ENCODE measurements around the gene MARK4.
"Not testable (repeated sequence)": the region's sequence is repeated elsewhere in the genome, so short reads cannot be mapped to it uniquely, and the experiment has no call there.

The MARK4 gene

GRCh38 chr19:45305421-45305820, 54.4 kb downstream of the MARK4 start:
- DNase-seq (ENCODE audit: low read depth): no peak

- no peak for DNase-seq (ENCODE audit: low read depth)
Observed at GRCh38 chr19:45306040-45306439, 55.0 kb downstream of the MARK4 start.

- no peak for DNase-seq (ENCODE audit: low read depth)
Observed at GRCh38 chr19:45306518-45307027, 55.5 kb downstream of the MARK4 start.

GRCh38 chr19:45307361-45307760, 56.3 kb downstream of the MARK4 start:
- DNase-seq (ENCODE audit: low read depth): no peak

- not testable (repeated sequence) for DNase-seq (ENCODE audit: low read depth)
Observed at GRCh38 chr19:45309322-45309721, 58.3 kb downstream of the MARK4 start.

- DNase-seq (ENCODE audit: low read depth): no peak
Observed at GRCh38 chr19:45311621-45312020, 60.5 kb downstream of the MARK4 start.

GRCh38 chr19:45312285-45312684, 61.2 kb downstream of the MARK4 start:
- not testable (repeated sequence) for DNase-seq (ENCODE audit: low read depth)

- DNase-seq (ENCODE audit: low read depth): no peak
Observed at GRCh38 chr19:45314708-45315245, 63.7 kb downstream of the MARK4 start.

GRCh38 chr19:45315304-45315703, 64.2 kb downstream of the MARK4 start:
- no peak for DNase-seq (ENCODE audit: low read depth)

- DNase-seq (ENCODE audit: low read depth): no peak
Observed at GRCh38 chr19:45320997-45321775, 70.1 kb downstream of the MARK4 start.

- no peak for DNase-seq (ENCODE audit: low read depth)
Observed at GRCh38 chr19:45321848-45322247, 70.8 kb downstream of the MARK4 start.

- no peak for DNase-seq (ENCODE audit: low read depth)
Observed at GRCh38 chr19:45322311-45322710, 71.2 kb downstream of the MARK4 start.

- no peak for DNase-seq (ENCODE audit: low read depth)
Observed at GRCh38 chr19:45322744-45323281, 71.7 kb downstream of the MARK4 start, which contains the start of gene CKM. Gene CKM, minus strand, starts transcription at chr19:45322875. Its CDS starts 3,162 bp downstream, at chr19:45319713.

GRCh38 chr19:45323671-45324081, 72.6 kb downstream of the MARK4 start:
- DNase-seq (ENCODE audit: low read depth): no peak

GRCh38 chr19:45324349-45324907, 73.4 kb downstream of the MARK4 start:
- no peak for DNase-seq (ENCODE audit: low read depth)

GRCh38 chr19:45327404-45328143, 76.5 kb downstream of the MARK4 start:
- no peak for DNase-seq (ENCODE audit: low read depth)

- DNase-seq (ENCODE audit: low read depth): no peak
Observed at GRCh38 chr19:45331411-45331810, 80.3 kb downstream of the MARK4 start.

GRCh38 chr19:45333609-45334303, 82.7 kb downstream of the MARK4 start:
- no peak for DNase-seq (ENCODE audit: low read depth)

GRCh38 chr19:45334881-45335280, 83.8 kb downstream of the MARK4 start:
- not testable (repeated sequence) for DNase-seq (ENCODE audit: low read depth)

- DNase-seq (ENCODE audit: low read depth): no peak
Observed at GRCh38 chr19:45336696-45337251, 85.7 kb downstream of the MARK4 start.

GRCh38 chr19:45339629-45340028, 88.6 kb downstream of the MARK4 start:
- DNase-seq (ENCODE audit: low read depth): no peak
